K562 (cell line): ENCODE data around the gene ABLIM1.

Experiments used
- BHLHE40 ChIP-seq: IDR thresholded peaks from 2 replicates; pipeline ENCODE4 v1.6.1; 2011; ENCODE audit warnings: low read length, improper control_type of control experiment
- BRF2 ChIP-seq: IDR thresholded peaks from 3 replicates; pipeline ENCODE4 v1.6.1; 2011; ENCODE audit warnings: borderline replicate concordance, mild to moderate bottlenecking; ENCODE audit not compliant: insufficient read length, insufficient read depth
- HNRNPK ChIP-seq: fragments of 200-400 bp; formaldehyde crosslinking; IDR thresholded peaks from one replicate; pipeline ENCODE4 v1.6.1; 2018; ENCODE audit warnings: mild to moderate bottlenecking, low read depth, low read length; ENCODE audit not compliant: poor library complexity, severe bottlenecking
- MYBL2 ChIP-seq, 2 experiments: fragments of 450-650 bp in 1 of 2; sonication (generic) in 1 of 2; formaldehyde crosslinking in 1 of 2; IDR thresholded peaks; 2 replicates each; pipeline versions ENCODE4 v1.6.1 to v1.8.1; 2017 to 2022; ENCODE audit warnings: borderline replicate concordance in 1 of 2, inconsistent platforms in 1 of 2, low read depth in 1 of 2, mild to moderate bottlenecking in 1 of 2, missing genetic modification reagents in 1 of 2, moderate library complexity in 1 of 2
- POLR2AphosphoS2 ChIP-seq: IDR thresholded peaks from 2 replicates; pipeline ENCODE4 v1.6.1; 2012; ENCODE audit warnings: low read length, improper control_type of control experiment
- U2AF2 ChIP-seq: fragments of 200-400 bp; formaldehyde crosslinking; optimal IDR thresholded peaks from 2 replicates; pipeline ENCODE3; 2017; ENCODE audit warnings: low read depth, mild to moderate bottlenecking, low read length

DNA sequence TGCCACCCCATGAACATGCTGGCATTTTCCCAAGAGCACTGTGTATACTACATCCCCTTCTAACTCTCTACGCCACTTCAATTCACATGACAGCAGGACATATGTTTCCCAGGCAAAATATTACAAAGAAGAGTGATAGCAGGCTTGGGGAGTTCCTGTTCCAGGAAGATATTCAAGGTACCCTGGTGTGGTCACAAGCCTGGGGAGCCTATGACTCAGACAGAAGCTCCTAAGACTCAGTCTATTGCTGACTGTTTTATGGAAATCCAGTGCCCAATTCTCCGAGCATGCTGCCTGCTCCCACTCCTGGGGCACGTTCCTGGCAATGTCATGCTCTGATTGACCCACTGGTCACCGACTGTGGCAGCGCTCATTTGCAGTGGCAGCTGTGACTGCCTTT is 23.5 kb upstream of the ABLIM1 start:
- no peak for TF ChIP-seq U2AF2
- TF ChIP-seq BRF2 = no peak
- TF ChIP-seq HNRNPK = no peak
- TF ChIP-seq BHLHE40 = no peak
- no peak for TF ChIP-seq MYBL2 (IDR thresholded peaks at IDR 0.05; ENCODE audit: low read depth)
- TF ChIP-seq MYBL2 (CRISPR knock-in tag; IDR thresholded peaks at IDR 0.05; ENCODE audit: borderline replicate concordance) = no peak
- TF ChIP-seq POLR2AphosphoS2 = no peak
